Ovary (tissue), 9 donors: Measurements from ENCODE around the gene PRSS48. TPM values are rescaled to one million over a fixed set of nuclear protein-coding genes. Genes with fewer than 3 reads are reported as not detected.

Experiments used
- DNase-seq, 5 donors: peaks; one replicate each; pipeline ENCODE4 v3.0.0-alpha.2; 2019 to 2020
- H3K27ac ChIP-seq, 2 donors: fragments of 200-600 bp; one replicate each; pipeline versions ENCODE4 v1.5.1 to v1.8.0; 2019 to 2022
- H3K27me3 ChIP-seq: fragments of 200-600 bp; one replicate; pipeline ENCODE4 v1.8.0; 2022
- H3K36me3 ChIP-seq: fragments of 200-600 bp; sonication (generic); one replicate; pipeline ENCODE4 v1.5.1; 2019
- H3K4me1 ChIP-seq: one replicate; pipeline ENCODE4 v1.8.1; 2013; ENCODE audit warnings: mild to moderate bottlenecking, moderate library complexity; ENCODE audit not compliant: insufficient read depth
- H3K4me3 ChIP-seq: fragments of 200-600 bp; sonication (generic); one replicate; pipeline ENCODE4 v1.5.1; 2017
- H3K9me3 ChIP-seq, 2 donors: fragments of 200-600 bp in 1 of 2; sonication (generic) in 1 of 2; one replicate each; pipeline versions ENCODE4 v1.5.1 to v1.8.1; 2013 to 2019; ENCODE audit warnings: mild to moderate bottlenecking in 1 of 2, moderate library complexity in 1 of 2
- CTCF ChIP-seq, 3 donors: fragments of 450-650 bp in 2 of 3; fragments of 200-600 bp in 1 of 3; IDR thresholded peaks; one replicate each; pipeline versions ENCODE4 v1.5.1 to v1.8.0; 2016 to 2022; ENCODE audit warnings: antibody characterized with exemption in 3 of 3, mild to moderate bottlenecking in 1 of 3
- EP300 ChIP-seq: sonication (generic); formaldehyde crosslinking; IDR thresholded peaks from one replicate; pipeline ENCODE4 v1.6.1; 2017; ENCODE audit warnings: antibody characterized with exemption
- POLR2A ChIP-seq: fragments of 450-650 bp; IDR thresholded peaks from one replicate; pipeline ENCODE4 v1.6.1; 2017; ENCODE audit warnings: antibody characterized with exemption, mild to moderate bottlenecking, moderate library complexity
- WGBS, 3 donors: extraction: QIAGEN DNeasy Blood & Tissue Kit in 1 of 3; methylation state at CpG; one replicate each; pipeline versions ENCODE4 v1.1.5 to v1.1.7; 2013 to 2017; 5-methylcytosine and 5-hydroxymethylcytosine counted together
- intact Hi-C, 4 donors: fragments of 100-400 bp; cut with DNase I; formaldehyde crosslinking; loops; one replicate each; pipeline versions ENCODE4 v1.11.0 to v1.15.1; 2022 to 2023
- polyA plus RNA-seq, 2 donors: library from polyadenylated mRNA; stranded (reverse); fragments of 200-250 nt in 1 of 2; fragments of 350-450 nt in 1 of 2; fragmentation: Illumina TruSeq in 1 of 2; extraction: RNeasy Lipid Tissue Mini Kit (QIAGEN cat#74804) in 1 of 2; gene quantifications; one replicate each; pipeline ENCODE4 v1.2.3, GENCODE V29; 2013 to 2014
- total RNA-seq, 7 donors: library from RNA; depleted of rRNA in 2 of 7; stranded (reverse); fragments of >200 nt in 2 of 7; fragmentation: NEBNext Ultra II Directional in 3 of 7; extraction: Animal tissue kit (Norgen Biotek cat#: 25700) in 3 of 7; gene quantifications; one replicate each; pipeline versions ENCODE4 v1.1.0 to v1.2.4, GENCODE V29; 2016 to 2023
- donor health status: DM: no; HTN: no; CAD: no; lungs with moderate emphysema.
- donor health status: DM: no; HTN: no; CAD: no.
- donor health status: Bipolar disorder and iron deficiency.
- donor health status: DM: yes; HTN: yes; CAD: no.
- donor health status: DM: no; HTN: no; CAD: no.
- donor health status: DM: yes; HTN: yes; CAD: no.

The PRSS48 gene
- total and polyA plus RNA-seq, 9 donors, result not detected

GRCh38 chr4:151292038-151292437, 15.1 kb downstream of the PRSS48 start:
- no peak for TF ChIP-seq EP300
- no peak for TF ChIP-seq POLR2A
- TF ChIP-seq CTCF (IDR thresholded peaks at IDR 0.05), result no peak
- Histone ChIP-seq H3K4me3 (no peak overlapping the region), H3K36me3 (no peaks in the 10 kb centered on the region), H3K9me3 (no peaks in the 10 kb centered on the region), H3K27ac (no peak overlapping the region), H3K27me3 (no peaks in the 10 kb centered on the region), H3K4me1 (peaks cover 3% of the 10 kb centered on the region)
- 94 to 100% (median 97%) methylated on average over 2 of the region's 2 CpGs for WGBS, 3 donors
- no peak for DNase-seq
- intact Hi-C loops, result no loop called here

GRCh38 chr4:151294833-151295496, 18.0 kb downstream of the PRSS48 start:
- H3K36me3 ChIP-seq, result no peaks in the 10 kb centered on the region
- peaks cover 4% of the 10 kb centered on the region for H3K4me1 ChIP-seq
- intact Hi-C loops, result no loop called here
- no peaks in the 10 kb centered on the region for H3K9me3 ChIP-seq
- no peak overlapping the region for H3K27ac ChIP-seq
- no peak for DNase-seq
- H3K4me3 ChIP-seq, result no peak overlapping the region
- no peak for TF ChIP-seq POLR2A
- TF ChIP-seq CTCF (IDR thresholded peaks at IDR 0.05), result no peak
- no peak for TF ChIP-seq EP300
- H3K27me3 ChIP-seq, result no peaks in the 10 kb centered on the region
- WGBS, 3 donors, result 95 to 98% (median 97%) methylated on average over 5 of the region's 5 CpGs

- Histone ChIP-seq H3K36me3 (no peaks in the 10 kb centered on the region), H3K4me3 (no peak overlapping the region), H3K27ac (no peak overlapping the region), H3K4me1 (peaks cover 4% of the 10 kb centered on the region), H3K9me3 (no peaks in the 10 kb centered on the region), H3K27me3 (no peaks in the 10 kb centered on the region)
- TF ChIP-seq CTCF (IDR thresholded peaks at IDR 0.05) (no peak), EP300 (no peak), POLR2A (no peak)
- 37 to 43% (median 38%) methylated on average over 3 of the region's 3 CpGs for WGBS, 3 donors
- intact Hi-C loops, result no loop called here
- no peak for DNase-seq
Measured at GRCh38 chr4:151296227-151296626, 19.3 kb downstream of the PRSS48 start.

GRCh38 chr4:151297170-151297569, 20.2 kb downstream of the PRSS48 start:
- intact Hi-C loops, result no loop called here
- Histone ChIP-seq H3K9me3 (no peaks in the 10 kb centered on the region), H3K36me3 (no peaks in the 10 kb centered on the region), H3K27me3 (no peaks in the 10 kb centered on the region), H3K4me3 (no peak overlapping the region), H3K27ac (no peak overlapping the region), H3K4me1 (peaks cover 6% of the 10 kb centered on the region)
- no peak for DNase-seq
- no peak for TF ChIP-seq CTCF (IDR thresholded peaks at IDR 0.05)
- no peak for TF ChIP-seq EP300
- TF ChIP-seq POLR2A, result no peak
